Stimulated activated naive B cell treated with anti-CD40 and anti-IgM and Interleukin-4, amounts not matched to agents 10 μg/mL and 1 μg/mL and 100 μg/mL, for 72 hours (primary cell): ENCODE measurements around the gene CREB3L4.
"Not testable (repeated sequence)": the region's sequence is repeated elsewhere in the genome, so short reads cannot be mapped to it uniquely, and the experiment has no call there.

Source experiments
- ATAC-seq, 2 donors: fragments of 150-1000 bp; cut with Tn5 transposase; replicated peaks; 2 replicates each; pipeline ENCODE4 v1.10.0; 2021; ENCODE audit warnings: moderate library complexity in 1 of 2
- DNase-seq: peaks from one replicate; pipeline ENCODE4 v3.0.0; 2021
- H3K27ac Mint-ChIP-seq: one replicate; pipeline ENCODE4 v1.8.0; 2022; ENCODE audit warnings: mild to moderate bottlenecking, mixed read lengths
- H3K27me3 Mint-ChIP-seq, 2 donors: one replicate each; pipeline ENCODE4 v1.8.0; 2022; ENCODE audit warnings: mixed read lengths in 2 of 2
- H3K36me3 Mint-ChIP-seq, 2 donors: one replicate each; pipeline ENCODE4 v1.8.0; 2022; ENCODE audit warnings: mixed read lengths in 2 of 2, mild to moderate bottlenecking in 1 of 2
- H3K4me1 Mint-ChIP-seq, 2 donors: one replicate each; pipeline ENCODE4 v1.8.0; 2022; ENCODE audit warnings: mixed read lengths in 2 of 2, mild to moderate bottlenecking in 1 of 2
- H3K4me3 Mint-ChIP-seq, 2 donors: one replicate each; pipeline ENCODE4 v1.8.0; 2022; ENCODE audit warnings: mild to moderate bottlenecking in 2 of 2, mixed read lengths in 2 of 2, moderate library complexity in 1 of 2
- H3K9me3 Mint-ChIP-seq, 2 donors: one replicate each; pipeline ENCODE4 v1.8.0; 2022; ENCODE audit warnings: mixed read lengths in 2 of 2, mild to moderate bottlenecking in 1 of 2

The CREB3L4 gene

GRCh38 chr1:153977250-153978240 lies 9.8 kb downstream of the CREB3L4 start, which contains the start of gene JTB:
Gene JTB, minus strand, starts transcription at chr1:153977674. Its CDS starts 422 bp downstream, at chr1:153977252.
- Mint-ChIP-seq H3K9me3 (no peaks in the 10 kb centered on the region), H3K4me3 (peak within 1 kb of the TSS; percentile 97 to 98), H3K27ac (peak within 1 kb of the TSS; percentile 98), H3K36me3 (peaks cover 30 to 46% of the 10 kb centered on the region in 2 donors), H3K27me3 (no peaks in the 10 kb centered on the region), H3K4me1 (peaks cover 23 to 61% of the 10 kb centered on the region in 2 donors)
- ATAC-seq = peak; percentile 95 to 97
- peak; percentile 70 for DNase-seq

DNA sequence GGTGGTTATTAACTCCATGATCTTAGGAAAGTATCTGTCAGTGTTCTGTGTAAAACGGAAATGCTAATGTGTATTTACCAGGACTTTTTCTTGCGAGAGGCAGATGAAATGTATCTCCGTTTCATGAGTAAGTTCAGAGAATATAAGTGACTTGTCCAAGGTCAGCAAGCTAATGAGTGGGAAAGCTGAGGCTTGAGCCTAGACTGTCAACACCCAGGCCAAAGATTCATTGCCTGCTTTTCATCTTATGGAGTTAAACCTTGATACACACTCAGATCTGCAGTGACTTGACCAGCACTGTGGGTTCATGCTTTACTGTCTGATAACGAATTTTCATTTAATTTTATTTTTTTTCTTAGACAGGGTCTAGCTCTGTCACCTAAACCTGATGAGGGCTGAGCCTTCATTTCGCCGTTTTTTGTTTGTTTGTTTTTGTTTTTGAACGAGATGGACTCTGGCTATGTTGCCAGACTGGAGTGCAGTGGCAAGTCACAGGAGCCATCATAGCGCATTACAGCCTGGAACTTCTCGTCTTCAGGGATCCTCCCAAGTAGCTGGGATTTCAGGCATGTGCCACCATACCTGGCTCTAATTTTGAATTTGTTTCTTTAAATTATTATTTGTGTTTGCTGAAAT lies 10.7 kb downstream of the CREB3L4 start:
- DNase-seq = no peak
- H3K36me3 Mint-ChIP-seq = peaks cover 28 to 44% of the 10 kb centered on the region in 2 donors
- no peak for ATAC-seq
- peak overlapping the region; percentile 97 to 98 for H3K4me3 Mint-ChIP-seq
- no peaks in the 10 kb centered on the region for H3K9me3 Mint-ChIP-seq
- peak overlapping the region; percentile 92 for H3K27ac Mint-ChIP-seq
- no peaks in the 10 kb centered on the region for H3K27me3 Mint-ChIP-seq
- H3K4me1 Mint-ChIP-seq = peaks cover 22 to 55% of the 10 kb centered on the region in 2 donors

- Mint-ChIP-seq H3K36me3 (peaks cover 24 to 41% of the 10 kb centered on the region in 2 donors), H3K4me1 (peaks cover 21 to 48% of the 10 kb centered on the region in 2 donors)
- H3K27ac Mint-ChIP-seq, H3K27me3 Mint-ChIP-seq, ATAC-seq, H3K9me3 Mint-ChIP-seq, H3K4me3 Mint-ChIP-seq, DNase-seq: not testable (repeated sequence)
Measured at GRCh38 chr1:153979091-153979490, 11.4 kb downstream of the CREB3L4 start.

- peak overlapping the region; percentile 20 for H3K27ac Mint-ChIP-seq
- not testable (repeated sequence) for DNase-seq, H3K27me3 Mint-ChIP-seq, H3K4me3 Mint-ChIP-seq, ATAC-seq, H3K9me3 Mint-ChIP-seq
- H3K4me1 Mint-ChIP-seq = peaks cover 26 to 47% of the 10 kb centered on the region in 2 donors
- peaks cover 9 to 20% of the 10 kb centered on the region in 2 donors for H3K36me3 Mint-ChIP-seq
Measured at GRCh38 chr1:153981735-153982134, 14.0 kb downstream of the CREB3L4 start.

DNA sequence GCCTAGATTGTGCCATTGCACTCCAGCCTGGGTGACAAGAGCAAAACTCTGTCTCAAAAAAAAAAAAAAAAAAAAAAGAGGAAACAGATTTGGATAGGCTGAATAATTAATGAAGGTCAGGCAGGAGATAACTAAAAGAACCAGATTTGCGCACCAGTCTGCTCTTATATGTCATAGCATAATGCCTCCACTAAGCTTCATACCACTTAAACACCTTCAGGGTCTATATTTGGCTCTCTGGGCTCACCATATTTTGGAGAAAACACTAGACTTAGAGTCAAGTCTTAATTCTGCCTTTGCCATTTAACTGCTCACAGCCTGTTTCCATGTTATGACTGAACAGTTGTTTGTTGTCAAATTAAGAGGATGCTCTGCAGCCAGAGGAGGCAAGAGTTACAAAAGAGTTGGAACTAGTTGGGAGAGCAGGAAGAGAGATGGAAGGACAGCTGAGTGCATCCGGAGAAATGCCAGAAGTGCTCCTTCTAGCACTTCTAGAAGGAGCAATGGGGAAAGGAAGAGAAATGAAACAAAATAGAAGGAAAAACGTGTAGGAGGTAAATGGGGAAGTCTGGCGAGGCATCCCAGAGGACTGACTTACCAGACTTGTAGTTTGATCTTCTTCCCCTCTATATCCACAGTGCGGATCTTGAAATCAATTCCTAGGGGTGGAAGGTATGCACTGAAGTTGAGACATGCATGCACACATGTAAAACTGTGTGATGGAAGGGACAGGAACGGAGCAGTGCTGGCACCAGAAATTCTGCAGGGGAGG lies 16.6 kb downstream of the CREB3L4 start:
- H3K4me3 Mint-ChIP-seq = peak overlapping the region; percentile 1 to 6
- H3K27ac Mint-ChIP-seq = no peak overlapping the region
- peaks cover 26 to 39% of the 10 kb centered on the region in 2 donors for H3K4me1 Mint-ChIP-seq
- H3K36me3 Mint-ChIP-seq = peaks cover 6 to 12% of the 10 kb centered on the region in 2 donors
- DNase-seq (no peak), ATAC-seq (peak in 1 of 2 donors; percentile 8)
- no peaks in the 10 kb centered on the region for H3K9me3 Mint-ChIP-seq
- no peaks in the 10 kb centered on the region for H3K27me3 Mint-ChIP-seq

DNA sequence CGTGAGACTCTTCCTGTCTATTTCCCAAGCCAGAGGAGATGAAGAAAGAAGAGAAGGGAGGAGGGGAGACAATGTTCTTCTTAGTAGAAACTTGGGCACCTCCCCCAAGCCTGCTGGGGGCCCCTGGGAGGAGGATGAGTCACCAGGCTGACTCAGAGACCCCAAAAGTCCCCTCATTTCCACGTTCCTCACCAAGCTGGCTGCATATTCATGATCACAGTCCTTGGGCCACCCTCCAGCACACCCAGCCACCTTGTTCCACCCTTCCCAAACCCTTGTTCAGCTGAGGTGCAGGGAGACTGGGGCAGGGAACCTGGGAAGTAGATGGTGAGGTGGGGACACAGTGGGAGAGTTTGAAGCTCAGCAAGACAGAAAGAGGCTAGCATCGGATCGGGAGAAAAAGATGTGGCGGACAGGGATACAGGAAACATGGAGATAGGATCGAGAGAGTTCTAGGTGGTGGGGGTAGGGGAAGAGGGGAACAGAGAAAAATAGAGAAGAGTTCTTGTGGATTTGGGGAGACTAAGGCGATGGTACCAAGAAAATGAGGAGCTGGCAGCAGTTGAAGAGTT lies 17.7 kb downstream of the CREB3L4 start:
- peaks cover 29 to 47% of the 10 kb centered on the region in 2 donors for H3K4me1 Mint-ChIP-seq
- H3K9me3 Mint-ChIP-seq = no peaks in the 10 kb centered on the region
- DNase-seq (no peak), ATAC-seq (peak; percentile 35 to 54)
- H3K4me3 Mint-ChIP-seq = peak overlapping the region; percentile 88 to 94
- H3K27ac Mint-ChIP-seq = peak overlapping the region; percentile 82
- H3K36me3 Mint-ChIP-seq = peaks cover 6 to 13% of the 10 kb centered on the region in 2 donors
- H3K27me3 Mint-ChIP-seq = no peaks in the 10 kb centered on the region

DNA sequence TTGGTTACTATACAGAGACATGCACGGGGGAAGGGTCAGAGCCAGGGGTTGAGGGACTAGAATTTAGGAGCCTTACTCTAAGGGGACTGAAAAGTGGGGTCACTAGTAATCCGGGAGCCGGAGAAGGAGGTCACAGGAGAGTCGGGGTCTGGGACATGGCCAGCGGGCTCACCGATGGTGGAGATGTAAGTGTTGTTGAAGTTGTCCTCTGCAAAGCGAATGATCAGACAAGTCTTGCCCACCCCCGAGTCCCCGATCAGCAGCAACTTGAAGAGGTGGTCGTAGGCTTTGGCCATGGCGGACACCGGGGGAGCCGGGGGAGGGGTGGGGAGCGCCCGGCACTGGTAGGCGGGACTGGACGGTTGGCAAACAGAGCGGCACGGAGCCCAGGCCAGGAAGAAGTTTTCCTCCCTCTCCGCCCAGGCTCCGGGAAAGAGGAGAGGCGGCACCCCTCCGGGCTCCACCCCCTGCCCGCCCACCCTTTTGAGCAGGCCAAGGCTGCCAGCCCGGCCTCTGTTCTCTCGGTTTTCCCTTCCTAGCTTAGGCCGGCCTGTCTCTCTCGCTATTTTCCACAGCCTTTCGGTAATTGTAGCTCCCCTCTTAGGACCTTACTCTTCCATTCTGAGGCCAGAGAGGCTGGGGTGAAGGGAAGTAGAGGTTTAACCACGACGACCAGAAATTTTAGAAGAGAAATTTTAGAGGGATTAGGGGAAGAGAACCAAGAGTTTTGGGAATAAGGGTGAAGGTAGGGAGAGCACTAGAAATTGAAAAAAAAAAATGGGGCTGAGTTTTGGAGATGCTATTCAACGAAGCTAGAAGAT lies 18.4 kb downstream of the CREB3L4 start, which contains the start of gene RAB13:
TSS of gene RAB13 (minus strand) at position 399 of the 821 bp plus-strand sequence. CDS start at position 296, 103 bp downstream.
- Mint-ChIP-seq H3K4me3 (peak within 1 kb of the TSS; percentile 88 to 94), H3K27ac (peak within 1 kb of the TSS; percentile 89), H3K36me3 (peaks cover 13 to 21% of the 10 kb centered on the region in 2 donors), H3K9me3 (no peaks in the 10 kb centered on the region), H3K27me3 (no peaks in the 10 kb centered on the region), H3K4me1 (peaks cover 33 to 53% of the 10 kb centered on the region in 2 donors)
- no peak for DNase-seq
- peak; percentile 31 for ATAC-seq

DNA sequence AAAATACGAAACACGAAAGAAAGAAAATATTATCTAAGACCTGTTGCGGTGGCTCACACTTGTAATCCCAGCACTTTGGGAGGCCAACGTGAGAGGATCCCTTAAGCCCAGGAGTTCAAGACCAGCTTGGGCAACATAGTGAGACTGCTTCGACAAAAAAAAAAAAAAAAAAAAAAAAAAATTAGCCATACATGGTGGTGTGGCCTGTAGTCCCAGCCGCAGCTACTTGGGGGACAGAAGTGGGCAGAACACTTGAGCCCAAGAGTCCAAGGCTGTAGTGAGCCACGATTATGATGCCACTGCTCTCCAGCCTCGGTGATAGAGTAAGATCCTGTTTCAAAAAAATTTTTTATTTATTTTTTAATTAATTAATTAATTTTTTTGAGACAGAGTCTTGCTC lies 19.9 kb downstream of the CREB3L4 start:
- Mint-ChIP-seq H3K27me3 (no peaks in the 10 kb centered on the region), H3K4me1 (peaks cover 41 to 63% of the 10 kb centered on the region in 2 donors), H3K4me3 (no peak overlapping the region), H3K27ac (no peak overlapping the region), H3K9me3 (no peaks in the 10 kb centered on the region), H3K36me3 (peaks cover 24 to 30% of the 10 kb centered on the region in 2 donors)
- ATAC-seq (no peak), DNase-seq (no peak)

GRCh38 chr1:153990468-153991150 lies 22.9 kb downstream of the CREB3L4 start, which contains the start of gene RPS27:
Gene RPS27, plus strand, starts transcription at chr1:153990762. Its CDS starts 35 bp downstream, at chr1:153990797.
- Mint-ChIP-seq H3K27ac (peak within 1 kb of the TSS; percentile 100), H3K9me3 (no peaks in the 10 kb centered on the region), H3K4me1 (peaks cover 32 to 57% of the 10 kb centered on the region in 2 donors), H3K36me3 (peaks cover 33 to 44% of the 10 kb centered on the region in 2 donors), H3K4me3 (peak within 1 kb of the TSS; percentile 94 to 98), H3K27me3 (no peaks in the 10 kb centered on the region)
- peak; percentile 86 for DNase-seq
- ATAC-seq = peak; percentile 83 to 90

GRCh38 chr1:153991151-153991630 lies 23.5 kb downstream of the CREB3L4 start:
- H3K27me3 Mint-ChIP-seq = no peaks in the 10 kb centered on the region
- H3K27ac Mint-ChIP-seq = peak overlapping the region; percentile 100
- H3K36me3 Mint-ChIP-seq = peaks cover 37 to 49% of the 10 kb centered on the region in 2 donors
- H3K4me1 Mint-ChIP-seq = peaks cover 29 to 52% of the 10 kb centered on the region in 2 donors
- no peak for DNase-seq
- H3K9me3 Mint-ChIP-seq = peaks cover 0 to 1% of the 10 kb centered on the region in 2 donors
- ATAC-seq = no peak
- peak overlapping the region; percentile 94 to 98 for H3K4me3 Mint-ChIP-seq

DNA sequence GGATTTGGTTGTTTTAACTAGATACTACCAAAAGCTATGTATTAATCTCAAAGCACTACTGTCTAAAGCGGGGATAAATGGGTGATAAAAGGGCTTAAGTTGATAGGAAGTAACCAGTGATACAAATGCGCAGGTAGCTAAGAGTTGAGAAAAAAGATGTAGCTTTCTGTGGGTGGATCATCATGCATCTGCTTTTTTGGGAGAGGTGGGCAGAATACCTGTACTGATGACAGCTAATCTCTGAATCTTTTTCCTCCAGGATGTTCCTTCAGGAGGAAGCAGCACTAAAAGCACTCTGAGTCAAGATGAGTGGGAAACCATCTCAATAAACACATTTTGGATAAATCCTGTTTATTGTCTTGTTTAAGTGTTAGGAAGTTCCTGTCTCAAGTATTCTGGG lies 24.1 kb downstream of the CREB3L4 start:
- H3K36me3 Mint-ChIP-seq = peaks cover 39 to 49% of the 10 kb centered on the region in 2 donors
- peaks cover 0 to 1% of the 10 kb centered on the region in 2 donors for H3K9me3 Mint-ChIP-seq
- peak overlapping the region; percentile 94 to 98 for H3K4me3 Mint-ChIP-seq
- H3K27me3 Mint-ChIP-seq = no peaks in the 10 kb centered on the region
- no peak for ATAC-seq
- H3K4me1 Mint-ChIP-seq = peaks cover 26 to 46% of the 10 kb centered on the region in 2 donors
- H3K27ac Mint-ChIP-seq = peak overlapping the region; percentile 100
- DNase-seq = no peak

GRCh38 chr1:153995202-153995601 lies 27.5 kb downstream of the CREB3L4 start:
- ATAC-seq (no peak), DNase-seq (no peak)
- no peak overlapping the region for H3K4me3 Mint-ChIP-seq
- H3K27me3 Mint-ChIP-seq = no peaks in the 10 kb centered on the region
- H3K4me1 Mint-ChIP-seq = peaks cover 19 to 32% of the 10 kb centered on the region in 2 donors
- peaks cover 40 to 49% of the 10 kb centered on the region in 2 donors for H3K36me3 Mint-ChIP-seq
- peak overlapping the region; percentile 47 for H3K27ac Mint-ChIP-seq
- peaks cover 0 to 1% of the 10 kb centered on the region in 2 donors for H3K9me3 Mint-ChIP-seq
